HG02798 (cell line): ENCODE measurements around the gene PHOX2A.
A peak's percentile ranks its signal among the peaks of the same experiment; 100 is the strongest.
"Not testable (repeated sequence)": the region's sequence is repeated elsewhere in the genome, so short reads cannot be mapped to it uniquely, and the experiment has no call there.

Experiments
- ATAC-seq: cut with Tn5 transposase; IDR thresholded peaks from one replicate; pipeline ENCODE4 v1.9.1; 2021; ENCODE audit warnings: mild to moderate bottlenecking; ENCODE audit not compliant: unreplicated experiment, poor library complexity

The PHOX2A gene

GRCh38 chr11:72223615-72224563 lies 20.1 kb downstream of the PHOX2A start:
- ATAC-seq: peak; percentile 57

- ATAC-seq: peak; percentile 78
These were observed 20.9 kb downstream of the PHOX2A start for GRCh38 chr11:72222907-72223614.

GRCh38 chr11:72222106-72222891 lies 21.7 kb downstream of the PHOX2A start:
- no peak for ATAC-seq

GRCh38 chr11:72221386-72222075 lies 22.4 kb downstream of the PHOX2A start:
- no peak for ATAC-seq

GRCh38 chr11:72220696-72221363 lies 23.1 kb downstream of the PHOX2A start:
- ATAC-seq: no peak

GRCh38 chr11:72218251-72218745 lies 25.7 kb downstream of the PHOX2A start:
- ATAC-seq: no peak

GRCh38 chr11:72217841-72218240 lies 26.1 kb downstream of the PHOX2A start:
- no peak for ATAC-seq

- no peak for ATAC-seq
These were observed 27.3 kb downstream of the PHOX2A start, which contains the start of gene FOLR2 for GRCh38 chr11:72216638-72217037. FOLR2 (plus strand) TSS chr11:72216794; CDS start chr11:72218585, 1,791 bp downstream.

GRCh38 chr11:72209101-72209500 lies 34.9 kb downstream of the PHOX2A start:
- ATAC-seq: no peak

- no peak for ATAC-seq
These were observed 35.7 kb downstream of the PHOX2A start for GRCh38 chr11:72208281-72208680.

GRCh38 chr11:72206794-72207193 lies 37.2 kb downstream of the PHOX2A start:
- not testable (repeated sequence) for ATAC-seq

- no peak for ATAC-seq
These were observed 39.1 kb downstream of the PHOX2A start for GRCh38 chr11:72204886-72205285.

GRCh38 chr11:72203163-72203562 lies 40.8 kb downstream of the PHOX2A start:
- no peak for ATAC-seq

GRCh38 chr11:72202571-72202970 lies 41.4 kb downstream of the PHOX2A start:
- ATAC-seq: no peak

GRCh38 chr11:72201445-72201844 lies 42.5 kb downstream of the PHOX2A start:
- not testable (repeated sequence) for ATAC-seq

GRCh38 chr11:72195518-72196270 lies 48.3 kb downstream of the PHOX2A start:
- no peak for ATAC-seq

GRCh38 chr11:72191961-72192381 lies 52.0 kb downstream of the PHOX2A start, which contains the start of gene FOLR1:
FOLR1 (plus strand) TSS chr11:72192140; CDS start chr11:72192174, 34 bp downstream.
- no peak for ATAC-seq

GRCh38 chr11:72190631-72191071 lies 53.3 kb downstream of the PHOX2A start:
- no peak for ATAC-seq
